ENCODE measurements around the gene ACSL3. TPM values are rescaled to one million over a fixed set of nuclear protein-coding genes. Genes with fewer than 3 reads are reported as not detected.

ACSL3 gene
- total and polyA plus RNA-seq, 2 donors (not counting 1 experiment from before 2014, with no cell fraction given), result 6.7 to 46.0 TPM

GRCh38 chr2:222919841-222920526 is 59.1 kb downstream of the ACSL3 start:
- H3K9ac ChIP-seq (ENCODE audit: low read length), result no peak overlapping the region
- no peak overlapping the region for H3K4me3 ChIP-seq (ENCODE audit: control extremely low read depth in 1 of 5, extremely low read depth in 1 of 5, insufficient read depth in 1 of 5, low read depth in 2 of 5, low read length in 4 of 5)
- Mint-ChIP-seq H3K4me1 (no peaks in the 10 kb centered on the region), H3K4me3 (no peak overlapping the region), H3K27ac (no peak overlapping the region), H3K9me3 (ENCODE audit: insufficient read depth) (no peaks in the 10 kb centered on the region), H3K27me3 (no peaks in the 10 kb centered on the region)
- H3K4me2 ChIP-seq (replicated peaks; ENCODE audit: low read depth, low read length, poor library complexity, severe bottlenecking), result no peak overlapping the region
- TF ChIP-seq CTCF (IDR thresholded peaks at IDR 0.05), result no peak
- no peak for TF ChIP-seq EZH2 (IDR thresholded peaks at IDR 0.05; ENCODE audit: borderline replicate concordance, insufficient read depth, low read depth, low read length, poor library complexity, severe bottlenecking)
- WGBS (ENCODE audit: insufficient coverage), result 100% methylated on average over 1 of the region's 2 CpGs
- H3K9me3 ChIP-seq (ENCODE audit: control extremely low read depth in 1 of 3, control insufficient read depth in 2 of 3, insufficient read depth in 1 of 3, low read length in 2 of 3), result no peaks in the 10 kb centered on the region
- ATAC-seq (ENCODE audit: low read depth) (no peak), DNase-seq (no peak)
- no peak overlapping the region for H2AFZ ChIP-seq (ENCODE audit: insufficient read depth, low read depth, low read length, poor library complexity, severe bottlenecking)
- H3K36me3 ChIP-seq (replicated peaks in 1 of 2; ENCODE audit: control extremely low read depth in 1 of 2, control insufficient read depth in 1 of 2, extremely low read depth in 1 of 2, insufficient read depth in 2 of 2, low read length in 1 of 2), result peaks cover 10 to 34% of the 10 kb centered on the region in 2 experiments
- CTCF ChIA-PET, result interaction anchor here (0.6 to 1.8 kb wide), 4 partner anchors 17 to 223 kb away, joined by 3 to 6 read pairs (median 4); no protein-coding TSS in a partner anchor
- intact Hi-C loops (cut with micrococcal nuclease), result no loop called here
- H3K27ac ChIP-seq (ENCODE audit: low read length in 2 of 2), result no peak overlapping the region
- H3K27me3 ChIP-seq (replicated peaks in 1 of 4; ENCODE audit: control extremely low read depth in 1 of 4, control insufficient read depth in 3 of 4, insufficient read depth in 4 of 4, low read length in 3 of 4), result no peaks in the 10 kb centered on the region
- POLR2A ChIA-PET, result no interaction called here
- no peaks in the 10 kb centered on the region for H4K20me1 ChIP-seq (ENCODE audit: control insufficient read depth, insufficient read depth, low read length, poor library complexity, severe bottlenecking)
- no peaks in the 10 kb centered on the region for H3K4me1 ChIP-seq (ENCODE audit: control insufficient read depth in 2 of 2, insufficient read depth in 2 of 2, low read length in 2 of 2)
- peaks cover 4% of the 10 kb centered on the region for H3K79me2 ChIP-seq (ENCODE audit: control insufficient read depth, insufficient read depth, low read length)

- Histone ChIP-seq H3K27ac (ENCODE audit: low read length in 2 of 2) (no peak overlapping the region), H2AFZ (ENCODE audit: insufficient read depth, low read depth, low read length, poor library complexity, severe bottlenecking) (no peak overlapping the region), H3K36me3 (replicated peaks in 1 of 2; ENCODE audit: control extremely low read depth in 1 of 2, control insufficient read depth in 1 of 2, extremely low read depth in 1 of 2, insufficient read depth in 2 of 2, low read length in 1 of 2) (peaks cover 10 to 34% of the 10 kb centered on the region in 2 experiments), H3K27me3 (replicated peaks in 1 of 4; ENCODE audit: control extremely low read depth in 1 of 4, control insufficient read depth in 3 of 4, insufficient read depth in 4 of 4, low read length in 3 of 4) (no peaks in the 10 kb centered on the region), H3K4me1 (ENCODE audit: control insufficient read depth in 2 of 2, insufficient read depth in 2 of 2, low read length in 2 of 2) (no peaks in the 10 kb centered on the region), H3K4me3 (ENCODE audit: control extremely low read depth in 1 of 5, extremely low read depth in 1 of 5, insufficient read depth in 1 of 5, low read depth in 2 of 5, low read length in 4 of 5) (no peak overlapping the region), H4K20me1 (ENCODE audit: control insufficient read depth, insufficient read depth, low read length, poor library complexity, severe bottlenecking) (no peaks in the 10 kb centered on the region), H3K9ac (ENCODE audit: low read length) (no peak overlapping the region), H3K9me3 (ENCODE audit: control extremely low read depth in 1 of 3, control insufficient read depth in 2 of 3, insufficient read depth in 1 of 3, low read length in 2 of 3) (no peaks in the 10 kb centered on the region), H3K79me2 (ENCODE audit: control insufficient read depth, insufficient read depth, low read length) (no peaks in the 10 kb centered on the region), H3K4me2 (replicated peaks; ENCODE audit: low read depth, low read length, poor library complexity, severe bottlenecking) (no peak overlapping the region)
- intact Hi-C loops (cut with micrococcal nuclease), result no loop called here
- Mint-ChIP-seq H3K27me3 (no peaks in the 10 kb centered on the region), H3K9me3 (ENCODE audit: insufficient read depth) (no peaks in the 10 kb centered on the region), H3K4me3 (no peak overlapping the region), H3K27ac (no peak overlapping the region), H3K4me1 (no peaks in the 10 kb centered on the region)
- DNase-seq, result no peak
- CTCF ChIA-PET, result interaction anchor here (1.2 to 1.8 kb wide), 2 partner anchors 18 kb away, joined by 4 to 6 read pairs; no protein-coding TSS in a partner anchor
- TF ChIP-seq CTCF (IDR thresholded peaks at IDR 0.05), result no peak
- no peak for TF ChIP-seq EZH2 (IDR thresholded peaks at IDR 0.05; ENCODE audit: borderline replicate concordance, insufficient read depth, low read depth, low read length, poor library complexity, severe bottlenecking)
- 97% methylated on average over 2 of the region's 5 CpGs for WGBS (ENCODE audit: insufficient coverage)
- POLR2A ChIA-PET, result no interaction called here
- ATAC-seq (ENCODE audit: low read depth), result no peak
Observed at GRCh38 chr2:222920657-222921186, 59.9 kb downstream of the ACSL3 start.
